Activated CD8-positive, alpha-beta memory T cell treated with anti-CD3 and anti-CD28 coated beads for 36 hours (primary cell): ENCODE data around the gene CTRB2. TPM values are rescaled to one million over a fixed set of nuclear protein-coding genes. Genes with fewer than 3 reads are reported as not detected.

Experiments used
- CTCF ChIA-PET: fragments of 350-600 bp; sonication (Branson Sonifier 250); formaldehyde crosslinking; loops from one replicate; lab custom pipeline; 2021; ENCODE audit warnings: antibody characterized with exemption; lab: Charles Lee
- POLR2A ChIA-PET: fragments of 350-600 bp; sonication (Branson Sonifier 250); formaldehyde crosslinking; loops from one replicate; lab custom pipeline; 2021; ENCODE audit warnings: antibody characterized with exemption; lab: Charles Lee
- total RNA-seq, 2 experiments: library from RNA; stranded (reverse); gene quantifications; one replicate each; pipeline ENCODE4 v1.2.3, GENCODE V29; 2021

Gene CTRB2
- total RNA-seq, 2 experiments from 2014 or later, result not detected

DNA sequence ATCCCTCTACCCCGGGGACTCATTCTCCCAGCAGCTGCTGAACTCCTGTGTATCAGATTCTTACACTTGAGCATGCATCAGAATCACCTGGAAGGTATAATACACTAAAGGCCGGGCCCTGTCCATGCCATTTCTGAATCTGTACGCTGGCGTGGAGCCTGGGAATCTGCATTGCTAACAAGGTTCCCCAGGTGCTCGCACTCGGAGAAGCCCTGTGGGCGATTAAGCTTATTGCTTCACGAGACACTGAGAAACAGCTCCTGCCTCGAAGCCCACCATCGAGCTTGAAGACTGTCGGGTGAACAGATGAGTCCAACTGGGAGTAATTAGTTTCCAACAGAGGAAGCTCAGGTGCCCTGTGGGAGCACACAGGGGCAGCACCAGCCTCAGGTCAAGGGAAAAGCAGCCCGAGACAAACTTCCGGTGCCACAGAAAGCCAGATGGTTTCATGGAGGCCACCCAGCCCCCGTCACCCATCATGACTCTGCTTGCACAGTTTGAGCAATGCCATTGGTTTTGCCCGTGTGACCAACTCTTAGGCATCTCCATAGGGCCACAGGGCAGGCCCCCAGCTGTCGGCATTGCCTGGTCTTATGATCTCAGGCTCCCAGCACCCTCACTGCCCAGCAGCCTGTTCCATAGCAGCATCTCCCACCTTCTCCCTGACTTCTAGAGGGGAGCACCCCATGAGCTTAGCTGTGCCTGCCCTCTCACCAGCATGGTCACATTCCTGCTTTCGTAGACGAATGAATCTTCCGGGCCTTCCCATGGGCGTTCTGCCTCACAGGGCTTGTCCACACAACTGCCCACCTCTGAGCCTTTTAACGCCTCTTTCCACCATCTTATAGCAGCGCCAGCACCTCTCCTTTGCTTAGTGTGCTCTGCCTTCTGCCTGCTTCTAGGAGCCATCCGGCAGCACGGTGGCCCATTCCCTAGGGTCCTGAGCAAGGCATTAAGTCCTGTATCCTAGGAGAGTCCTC lies 10.9 kb downstream of the CTRB2 start:
- ChIA-PET CTCF (interaction anchor here (1.2 kb wide), 1 partner anchor 184 kb away, joined by 4 read pairs; no protein-coding TSS in a partner anchor), POLR2A (interaction anchor here (0.6 kb wide), 1 partner anchor 267 kb away, joined by 3 read pairs; no protein-coding TSS in a partner anchor)

DNA sequence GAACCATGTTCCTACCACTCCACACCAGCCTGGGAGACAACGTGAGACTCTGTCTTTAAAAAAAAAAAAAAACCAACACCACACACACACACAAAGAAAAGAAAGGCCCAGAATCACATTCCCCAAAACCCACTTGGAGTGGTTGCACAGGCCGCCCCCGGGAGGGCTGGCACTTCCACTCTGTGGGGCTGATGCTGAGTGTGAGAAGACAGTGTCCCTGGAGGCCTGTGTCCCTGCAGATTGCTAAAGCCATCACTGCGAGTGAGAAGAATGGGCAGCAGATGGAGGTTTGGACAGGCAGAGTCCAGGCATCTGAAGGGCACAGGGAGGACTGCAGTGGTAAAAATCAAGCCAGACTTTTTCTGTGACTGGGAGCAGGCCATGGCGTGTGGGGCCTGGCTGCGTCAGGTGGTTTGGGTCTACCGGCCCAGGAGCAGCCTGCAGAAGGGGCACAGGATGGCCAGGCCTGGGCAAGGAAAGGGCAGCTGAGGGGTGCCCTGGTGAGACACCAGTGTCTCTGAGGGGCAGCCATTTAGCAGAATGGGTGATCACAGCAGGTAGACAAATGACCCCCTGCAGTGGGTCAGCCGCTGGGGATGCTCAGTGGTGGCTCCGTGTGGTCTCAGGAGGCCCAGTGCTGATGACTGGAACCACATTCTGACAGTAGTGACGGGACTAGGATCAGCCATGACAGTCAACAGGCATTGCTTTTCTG lies 13.1 kb downstream of the CTRB2 start:
- POLR2A ChIA-PET, result no interaction called here
- CTCF ChIA-PET, result interaction anchor here (1.1 kb wide), 1 partner anchor 82 kb away, joined by 3 read pairs; no protein-coding TSS in a partner anchor

DNA sequence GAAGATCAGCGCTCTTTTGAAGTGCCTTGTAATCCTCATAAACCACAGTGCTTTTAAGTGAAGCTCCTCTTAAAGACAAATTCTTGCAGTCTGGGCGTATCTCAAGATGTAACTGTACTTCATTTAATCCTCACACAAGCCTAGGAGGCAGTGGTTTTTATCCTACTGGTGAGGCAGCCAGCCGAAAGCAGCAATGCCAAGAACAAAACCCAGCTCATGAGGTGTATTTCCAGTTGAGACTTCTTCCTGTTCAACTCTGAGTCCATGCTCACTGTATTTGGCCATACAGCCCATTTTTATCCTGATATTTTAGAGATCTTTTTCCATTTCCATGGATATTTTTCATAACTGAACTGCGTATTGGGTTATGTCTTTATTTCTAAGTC lies 13.7 kb downstream of the CTRB2 start:
- CTCF ChIA-PET, result interaction anchor here (0.5 to 1.1 kb wide), 2 partner anchors 15 to 82 kb away, joined by 3 read pairs; no protein-coding TSS in a partner anchor
- POLR2A ChIA-PET, result no interaction called here

DNA sequence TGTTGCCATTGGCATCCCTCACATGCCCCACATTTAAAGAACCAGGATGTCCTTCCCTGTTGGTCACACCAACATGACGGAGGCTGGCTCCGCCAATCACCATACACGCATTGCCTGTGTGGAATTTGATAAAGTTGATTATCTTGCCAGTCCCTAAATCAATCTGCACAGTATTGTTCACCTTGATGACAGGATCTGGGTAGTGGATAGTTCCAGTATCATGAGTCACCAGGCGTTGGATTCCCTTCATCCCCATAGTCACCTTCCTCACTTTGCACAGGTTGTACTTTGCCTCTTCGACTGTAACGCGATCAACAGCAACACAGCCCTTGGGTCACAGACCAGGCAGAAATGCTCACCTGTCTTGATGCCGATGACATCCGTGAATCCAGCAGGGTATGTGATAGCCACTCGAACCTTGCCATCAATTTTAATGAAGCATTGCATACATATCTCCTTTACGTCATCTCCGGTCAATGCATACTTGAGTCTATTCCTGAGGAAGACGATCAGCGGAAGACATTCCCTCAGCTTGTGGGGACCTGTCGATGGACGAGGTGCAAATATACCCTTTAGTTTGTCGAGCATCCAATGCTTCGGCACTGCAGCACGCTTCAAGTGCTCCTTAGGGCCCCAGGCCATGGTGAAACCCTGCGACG lies 14.2 kb downstream of the CTRB2 start:
- ChIA-PET CTCF (interaction anchor here (0.5 to 1.1 kb wide), 5 partner anchors 14 to 723 kb away, joined by 3 read pairs; no protein-coding TSS in a partner anchor), POLR2A (no interaction called here)

DNA sequence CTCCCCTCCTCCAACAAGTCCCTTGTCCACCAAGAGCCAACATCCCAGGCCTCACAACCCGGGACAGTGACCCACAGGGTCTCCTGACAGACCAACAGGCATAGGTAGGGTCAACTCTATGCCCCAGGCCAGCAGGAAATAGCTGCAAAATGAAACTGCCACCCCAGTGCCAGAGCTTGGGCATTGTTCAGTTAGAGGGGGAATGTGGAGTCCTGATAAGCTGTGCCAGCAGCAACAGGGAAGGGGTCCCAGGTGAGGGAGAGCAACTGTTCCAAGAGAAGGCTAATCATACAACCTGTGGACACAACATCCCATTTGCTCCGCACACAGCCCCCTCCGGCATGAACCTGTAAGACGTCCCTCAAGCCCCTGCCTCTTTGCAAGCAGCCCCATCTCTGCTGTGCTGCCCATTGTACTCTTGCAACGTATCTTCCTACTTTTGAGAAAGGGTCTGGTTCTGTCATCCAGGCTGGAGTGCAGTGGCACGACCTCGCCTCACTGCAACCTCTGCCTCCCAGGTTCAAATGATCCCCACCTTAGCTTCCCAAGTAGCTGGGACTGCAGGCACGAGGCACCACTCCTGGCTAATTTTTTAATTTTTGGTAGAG lies 17.2 kb downstream of the CTRB2 start:
- ChIA-PET CTCF (interaction anchor here (0.9 kb wide), 1 partner anchor 192 kb away, joined by 3 read pairs; no protein-coding TSS in a partner anchor), POLR2A (no interaction called here)

DNA sequence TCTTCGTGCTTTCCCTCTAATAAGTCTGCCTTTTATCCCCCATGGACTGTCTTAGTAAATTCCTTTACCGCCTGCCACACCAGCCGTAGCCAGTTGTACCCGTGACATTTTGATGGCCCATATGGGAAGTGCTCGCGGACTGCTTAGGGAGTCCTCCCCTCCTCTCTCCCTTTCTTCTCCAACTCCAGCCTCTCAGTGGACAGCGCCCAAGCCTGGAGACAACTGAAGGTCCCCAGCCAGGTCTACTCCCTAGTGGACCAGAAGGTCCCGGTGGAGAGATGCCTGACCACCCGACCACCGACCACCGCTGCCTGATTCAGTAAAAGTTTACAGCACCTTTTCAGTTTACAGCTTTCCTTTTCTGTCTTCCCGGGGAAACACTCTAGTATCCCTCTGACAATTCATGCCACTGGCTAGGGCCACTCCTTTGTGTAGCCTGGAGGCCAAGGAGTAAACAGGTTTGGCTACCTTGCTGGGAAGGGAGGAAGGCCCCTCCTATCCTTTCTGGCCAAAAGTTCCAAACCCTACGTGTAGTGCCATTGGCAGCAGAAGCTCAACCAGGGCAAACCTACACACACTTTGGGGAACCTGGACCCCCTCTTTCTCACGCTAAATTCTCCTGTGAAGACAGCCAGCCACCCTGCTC lies 18.0 kb downstream of the CTRB2 start:
- ChIA-PET CTCF (no interaction called here), POLR2A (no interaction called here)

DNA sequence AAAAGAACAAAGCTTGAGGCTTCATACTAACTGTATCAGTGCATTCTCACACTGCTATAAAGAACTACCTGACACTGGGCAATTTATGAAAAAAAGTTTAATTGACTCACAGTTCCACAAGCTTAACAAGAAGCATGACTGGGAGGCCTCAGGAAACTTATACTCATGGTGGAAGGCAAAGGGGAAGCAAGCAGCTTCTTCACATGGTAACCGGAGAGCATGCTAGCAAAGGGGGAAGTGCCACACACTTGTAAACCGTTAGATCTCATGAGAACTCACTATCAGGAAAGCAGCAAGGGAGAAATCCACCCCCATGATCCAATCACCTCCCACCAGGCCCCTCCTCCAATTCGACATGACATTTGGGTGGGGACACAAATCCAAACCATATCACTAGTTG lies 25.3 kb downstream of the CTRB2 start:
- CTCF ChIA-PET, result no interaction called here
- POLR2A ChIA-PET, result no interaction called here

DNA sequence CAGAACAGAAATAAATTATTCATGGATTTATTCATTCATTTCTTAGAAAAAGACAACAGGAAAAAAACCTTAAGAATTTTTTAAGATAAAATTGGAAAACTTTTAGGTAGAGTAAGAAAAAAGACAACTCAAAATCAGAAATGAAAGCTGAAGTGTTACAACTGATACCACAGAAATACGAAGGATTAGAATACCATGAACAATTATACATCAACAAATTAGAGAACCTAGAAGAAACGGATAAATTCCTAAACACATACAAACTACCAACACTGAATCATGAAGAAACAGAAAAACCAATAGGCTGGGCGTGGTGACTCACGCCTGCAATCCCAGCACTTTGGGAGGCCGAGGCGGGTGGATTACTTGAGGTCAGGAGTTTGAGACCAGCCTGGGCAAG lies 27.8 kb downstream of the CTRB2 start:
- CTCF ChIA-PET, result no interaction called here

DNA sequence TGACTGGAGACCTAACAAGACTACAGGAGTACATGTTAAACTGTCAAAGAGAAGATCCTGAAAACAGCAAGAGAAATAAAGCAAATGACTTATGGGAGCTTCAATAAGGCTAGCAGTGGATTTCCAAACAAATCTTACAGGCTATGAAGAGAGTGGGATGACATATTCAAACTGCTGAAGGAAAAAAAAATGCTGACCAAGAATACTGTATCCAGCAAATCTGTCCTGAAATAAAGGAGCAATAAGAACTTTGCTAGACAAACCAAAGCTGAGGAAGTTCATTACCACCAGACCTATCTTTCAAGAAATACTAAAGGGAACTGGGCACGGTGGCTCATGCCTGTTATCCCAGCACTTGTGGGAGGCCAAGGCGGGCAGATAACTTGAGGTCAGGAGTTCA lies 30.0 kb downstream of the CTRB2 start:
- CTCF ChIA-PET, result no interaction called here
- POLR2A ChIA-PET, result no interaction called here

More for the DNA sequence above, 27.8 kb downstream of the CTRB2 start:
- POLR2A ChIA-PET, result no interaction called here

DNA sequence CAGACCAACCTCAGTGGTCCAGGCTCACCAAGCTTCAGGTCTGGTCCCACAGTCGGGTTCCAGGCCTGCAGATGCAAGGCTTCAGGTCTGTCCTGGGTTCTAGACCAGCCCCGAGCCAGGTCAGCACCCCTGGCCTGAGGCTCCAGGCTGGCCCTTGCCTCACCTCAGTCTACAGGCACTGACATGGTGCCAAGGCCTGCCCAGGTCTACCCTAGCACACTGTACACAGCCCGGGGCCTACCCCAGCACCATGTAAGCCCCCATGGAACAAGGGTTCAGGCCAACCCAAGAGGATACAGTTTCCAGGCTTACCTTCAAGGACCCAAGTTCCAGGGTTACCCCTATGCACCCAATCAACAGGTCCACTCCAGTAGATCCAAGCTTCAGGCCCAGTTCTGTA lies 31.9 kb downstream of the CTRB2 start:
- ChIA-PET CTCF (no interaction called here), POLR2A (no interaction called here)

DNA sequence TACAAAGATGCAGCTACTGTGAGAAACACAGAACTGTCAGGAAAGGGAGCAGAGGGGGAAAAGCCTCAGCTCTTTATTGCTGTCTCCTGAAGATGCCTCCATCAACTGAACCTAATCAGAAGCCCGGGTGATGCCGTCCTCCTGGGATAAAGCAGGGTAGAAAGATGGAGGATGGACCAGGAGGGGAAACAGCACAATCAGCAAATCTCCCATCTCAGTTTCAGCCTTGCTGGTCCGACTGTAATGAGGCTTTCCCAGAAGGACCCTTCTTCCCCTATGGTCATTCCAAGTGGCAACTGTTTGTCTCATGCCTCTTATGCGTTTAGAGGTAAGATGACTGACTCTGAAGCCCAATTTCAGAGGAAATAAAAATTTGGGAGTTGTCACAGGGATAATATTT lies 34.4 kb downstream of the CTRB2 start:
- ChIA-PET POLR2A (no interaction called here), CTCF (no interaction called here)

DNA sequence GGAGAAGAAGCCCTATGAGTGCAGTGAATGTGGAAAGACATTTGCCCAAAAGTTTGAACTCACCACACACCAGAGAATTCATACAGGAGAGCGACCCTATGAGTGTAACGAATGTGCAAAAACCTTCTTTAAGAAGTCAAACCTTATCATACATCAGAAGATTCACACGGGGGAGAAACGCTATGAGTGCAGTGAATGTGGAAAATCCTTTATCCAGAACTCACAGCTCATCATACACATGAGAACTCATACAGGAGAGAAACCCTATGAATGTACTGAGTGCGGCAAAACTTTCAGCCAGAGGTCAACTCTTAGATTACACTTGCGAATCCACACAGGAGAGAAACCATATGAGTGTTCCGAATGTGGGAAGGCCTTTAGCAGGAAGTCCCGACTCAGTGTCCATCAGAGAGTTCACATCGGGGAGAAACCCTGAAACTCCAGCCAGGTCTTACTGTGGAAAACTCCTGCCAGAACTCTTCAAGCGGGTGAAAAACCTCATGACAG lies 37.0 kb downstream of the CTRB2 start:
- ChIA-PET CTCF (interaction anchor here (0.6 kb wide), 1 partner anchor 22 kb away, joined by 3 read pairs; no protein-coding TSS in a partner anchor), POLR2A (no interaction called here)

DNA sequence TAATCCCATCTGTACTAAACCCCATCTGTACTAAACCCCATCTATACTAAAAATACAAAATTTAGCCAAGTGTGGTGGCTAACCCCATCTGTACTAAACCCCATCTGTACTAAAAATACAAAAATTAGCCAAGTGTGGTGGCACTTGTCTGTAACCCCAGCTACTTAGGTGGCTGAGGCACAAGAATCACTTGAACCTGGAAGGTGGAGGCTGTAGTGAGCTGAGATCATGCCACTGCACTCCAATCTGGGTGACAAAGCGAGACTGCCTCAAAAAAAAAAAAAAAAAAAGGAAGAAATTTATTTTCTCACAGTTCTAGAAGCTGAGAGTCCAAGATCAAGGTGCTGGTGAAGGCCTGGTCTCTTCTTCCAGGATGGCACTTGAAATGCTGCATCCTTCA lies 46.6 kb downstream of the CTRB2 start:
- ChIA-PET CTCF (interaction anchor here (0.7 kb wide), 1 partner anchor 230 kb away, joined by 3 read pairs; no protein-coding TSS in a partner anchor), POLR2A (no interaction called here)

Other genes starting within 250 kb of the CTRB2 start
- gene WDR59, start 222.0 kb downstream of the CTRB2 start, total RNA-seq, result 10 to 100 TPM; 61.0 to 61.1 TPM
- 10 to 100 TPM; 13.0 to 13.2 TPM for gene ZNRF1, start 208.1 kb downstream of the CTRB2 start, total RNA-seq
- not detected for gene LDHD, start 90.4 kb downstream of the CTRB2 start, total RNA-seq
- gene ZFP1, start 58.6 kb downstream of the CTRB2 start, total RNA-seq, result 10 to 100 TPM; 13.1 to 19.3 TPM
- gene CTRB1, start 11.8 kb upstream of the CTRB2 start, total RNA-seq, result not detected
- 1 to 10 TPM in 1 of 2 experiments, under 1 TPM in 1; 0.84 to 2.7 TPM for gene BCAR1, start 44.5 kb upstream of the CTRB2 start, total RNA-seq
- 10 to 100 TPM; 34.2 to 38.5 TPM for gene CFDP1, start 226.3 kb upstream of the CTRB2 start, total RNA-seq